Karpas-422 (cell line): Measurements from ENCODE around the gene LRRC3. TPM values are rescaled to one million over a fixed set of nuclear protein-coding genes. Genes with fewer than 3 reads are reported as not detected.
A peak's percentile ranks its signal among the peaks of the same experiment; 100 is the strongest.
"Not testable (repeated sequence)": the region's sequence is repeated elsewhere in the genome, so short reads cannot be mapped to it uniquely, and the experiment has no call there.

Experiments
- DNase-seq: peaks from one replicate; pipeline ENCODE4 v3.0.0-alpha.2; 2015
- H2AFZ ChIP-seq: fragments of 200-600 bp; sonication (generic); 2 replicates; pipeline ENCODE4 v1.6.1; 2014; ENCODE audit warnings: antibody characterized with exemption, low read length, mixed read lengths
- H3K27ac ChIP-seq: fragments of 200-600 bp; sonication (generic); 2 replicates; pipeline ENCODE4 v1.5.1; 2014; ENCODE audit warnings: mild to moderate bottlenecking, low read length, moderate library complexity
- H3K27me3 ChIP-seq: fragments of 200-600 bp; sonication (generic); 2 replicates; pipeline ENCODE4 v1.6.1; 2014; ENCODE audit warnings: low read length, mixed read lengths
- H3K36me3 ChIP-seq: fragments of 200-600 bp; sonication (generic); 2 replicates; pipeline ENCODE4 v1.6.1; 2014; ENCODE audit warnings: low read length, mixed read lengths; ENCODE audit not compliant: insufficient read depth
- H3K4me1 ChIP-seq: fragments of 200-600 bp; sonication (generic); 2 replicates; pipeline ENCODE4 v1.6.1; 2014; ENCODE audit warnings: mild to moderate bottlenecking, low read length, mixed read lengths
- H3K4me2 ChIP-seq: fragments of 200-600 bp; sonication (generic); 2 replicates; pipeline ENCODE4 v1.6.1; 2014; ENCODE audit warnings: low read length, low read depth, mild to moderate bottlenecking; ENCODE audit not compliant: poor library complexity, severe bottlenecking
- H3K4me3 ChIP-seq: fragments of 200-600 bp; sonication (generic); 2 replicates; pipeline ENCODE4 v1.5.1; 2014; ENCODE audit warnings: mild to moderate bottlenecking, antibody characterized with exemption, low read length, mixed read lengths
- H3K79me2 ChIP-seq: fragments of 200-600 bp; sonication (generic); 2 replicates; pipeline ENCODE4 v1.6.1; 2014; ENCODE audit warnings: mild to moderate bottlenecking, low read length, mixed read lengths
- H3K9ac ChIP-seq: fragments of 200-600 bp; sonication (generic); 2 replicates; pipeline ENCODE4 v1.6.0; 2014; ENCODE audit warnings: low read length
- H3K9me2 ChIP-seq: fragments of 200-600 bp; sonication (generic), shearing (Covaris generic); replicated peaks from 2 replicates; pipeline ENCODE4 v1.6.0; 2014; ENCODE audit warnings: mild to moderate bottlenecking, low read length, moderate library complexity; ENCODE audit not compliant: insufficient read depth
- H3K9me3 ChIP-seq: fragments of 300-700, 200-600 bp; sonication (generic); 2 replicates; pipeline ENCODE4 v1.6.1; 2014; ENCODE audit warnings: low read length, mixed read lengths
- H4K20me1 ChIP-seq: fragments of 200-600 bp; sonication (generic); 2 replicates; pipeline ENCODE4 v1.6.1; 2014; ENCODE audit warnings: mild to moderate bottlenecking, antibody characterized with exemption, low read length, low read depth; ENCODE audit not compliant: insufficient read depth
- total RNA-seq: library from RNA; depleted of rRNA; stranded (reverse); fragments of >200 nt; shearing (Covaris generic); gene quantifications from 2 replicates; pipeline ENCODE4 v1.2.3, GENCODE V29; 2014; ENCODE audit warnings: low replicate concordance

The LRRC3 gene
- total RNA-seq, 1 experiment from 2014 or later, result not detected

DNA sequence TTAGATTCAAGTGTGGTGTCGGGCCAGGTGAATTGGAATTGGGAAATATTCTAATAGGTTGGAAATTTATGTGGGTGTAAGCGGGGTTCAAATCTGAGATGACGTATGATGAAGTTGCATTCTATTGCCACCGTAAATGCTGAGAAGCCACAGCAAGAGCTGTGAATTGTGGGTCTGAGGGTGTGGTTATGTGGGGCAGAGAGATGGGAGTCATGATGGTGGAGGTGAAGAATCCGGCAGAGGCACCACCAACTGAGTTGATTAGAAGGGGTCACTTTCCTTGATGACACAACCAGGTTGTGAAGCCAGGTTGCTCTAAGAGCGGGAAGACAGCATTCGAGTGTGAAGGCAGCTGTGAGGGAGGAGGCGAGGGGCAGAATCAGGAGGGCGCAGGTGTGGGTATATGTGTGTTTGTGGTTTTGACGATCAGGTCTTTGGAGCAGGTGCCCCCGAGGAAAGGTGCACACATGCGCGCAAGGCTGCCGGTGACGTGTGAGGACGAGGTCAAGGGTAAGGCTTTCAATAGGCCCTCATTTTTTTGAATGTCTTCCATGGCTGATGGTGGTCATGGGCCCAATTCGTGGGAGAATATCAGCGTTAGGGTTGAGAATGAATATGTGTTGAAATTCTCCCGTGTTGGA lies 18.7 kb downstream of the LRRC3 start:
- H3K9me3 ChIP-seq, result no peaks in the 10 kb centered on the region
- no peak overlapping the region for H3K4me2 ChIP-seq
- no peaks in the 10 kb centered on the region for H3K9me2 ChIP-seq
- no peak overlapping the region for H3K27ac ChIP-seq
- no peak overlapping the region for H2AFZ ChIP-seq
- H3K4me1 ChIP-seq, result no peaks in the 10 kb centered on the region
- H3K79me2 ChIP-seq, result no peaks in the 10 kb centered on the region
- H3K9ac ChIP-seq, result no peak overlapping the region
- DNase-seq, result no peak
- no peaks in the 10 kb centered on the region for H3K27me3 ChIP-seq
- H3K36me3 ChIP-seq, result no peaks in the 10 kb centered on the region
- no peaks in the 10 kb centered on the region for H4K20me1 ChIP-seq
- H3K4me3 ChIP-seq, result no peak overlapping the region

DNA sequence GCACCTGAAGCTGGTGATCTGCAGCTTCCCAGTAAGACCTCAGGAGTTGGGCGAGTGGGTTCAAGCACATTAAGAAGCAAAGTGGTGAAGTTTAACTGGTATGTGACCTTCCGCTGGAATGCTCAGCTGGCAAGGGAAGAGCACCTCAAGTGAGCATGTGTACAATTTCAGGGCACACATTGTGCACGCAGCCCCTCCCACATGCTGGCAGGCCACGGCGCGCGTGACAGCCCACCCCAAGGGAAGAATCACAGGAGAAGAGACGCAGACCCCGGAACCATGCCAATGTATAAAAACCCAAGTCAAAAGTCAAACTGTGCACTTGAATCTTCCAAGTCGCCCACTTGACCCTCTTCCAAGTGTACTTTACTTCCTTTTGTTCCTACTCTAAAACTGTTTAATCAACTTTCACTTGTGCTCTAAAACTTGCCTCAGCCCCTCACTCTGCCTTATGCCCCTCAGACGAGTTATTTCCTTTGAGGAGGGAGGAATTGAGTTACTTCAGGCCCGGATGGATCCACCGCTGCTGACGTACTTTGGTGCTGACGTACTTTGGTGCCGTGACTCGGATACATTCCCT lies 20.0 kb downstream of the LRRC3 start:
- Histone ChIP-seq H3K4me1 (no peaks in the 10 kb centered on the region), H3K9me2 (no peaks in the 10 kb centered on the region), H3K36me3 (no peaks in the 10 kb centered on the region), H3K4me2 (no peak overlapping the region), H3K4me3 (no peak overlapping the region), H3K27ac (no peak overlapping the region), H3K9me3 (no peaks in the 10 kb centered on the region), H2AFZ (no peak overlapping the region), H4K20me1 (no peaks in the 10 kb centered on the region), H3K9ac (no peak overlapping the region), H3K27me3 (no peaks in the 10 kb centered on the region), H3K79me2 (no peaks in the 10 kb centered on the region)
- no peak for DNase-seq

GRCh38 chr21:44477131-44477530 lies 21.8 kb downstream of the LRRC3 start:
- H3K9me3 ChIP-seq, result no peaks in the 10 kb centered on the region
- no peak overlapping the region for H2AFZ ChIP-seq
- no peaks in the 10 kb centered on the region for H3K9me2 ChIP-seq
- no peaks in the 10 kb centered on the region for H3K36me3 ChIP-seq
- no peak overlapping the region for H3K4me2 ChIP-seq
- H3K4me3 ChIP-seq, result no peak overlapping the region
- H3K9ac ChIP-seq, result no peak overlapping the region
- no peaks in the 10 kb centered on the region for H4K20me1 ChIP-seq
- DNase-seq, result no peak
- H3K27me3 ChIP-seq, result no peaks in the 10 kb centered on the region
- peaks cover 2% of the 10 kb centered on the region for H3K4me1 ChIP-seq
- H3K79me2 ChIP-seq, result no peaks in the 10 kb centered on the region
- H3K27ac ChIP-seq, result no peak overlapping the region

- Histone ChIP-seq H2AFZ (no peak overlapping the region), H3K9me2 (no peaks in the 10 kb centered on the region), H3K36me3 (no peaks in the 10 kb centered on the region), H3K4me1 (peaks cover 5% of the 10 kb centered on the region), H3K27ac (no peak overlapping the region), H3K4me3 (no peak overlapping the region), H4K20me1 (no peaks in the 10 kb centered on the region), H3K9ac (no peak overlapping the region), H3K79me2 (no peaks in the 10 kb centered on the region), H3K4me2 (no peak overlapping the region), H3K27me3 (no peaks in the 10 kb centered on the region), H3K9me3 (no peaks in the 10 kb centered on the region)
- DNase-seq, result no peak
These were observed 22.4 kb downstream of the LRRC3 start for GRCh38 chr21:44477712-44478111.

GRCh38 chr21:44478124-44478800 lies 23.0 kb downstream of the LRRC3 start:
- H3K9me2 ChIP-seq, result no peaks in the 10 kb centered on the region
- H3K79me2 ChIP-seq, result no peaks in the 10 kb centered on the region
- peaks cover 5% of the 10 kb centered on the region for H3K4me1 ChIP-seq
- H3K9ac ChIP-seq, result no peak overlapping the region
- no peak overlapping the region for H3K27ac ChIP-seq
- no peak overlapping the region for H2AFZ ChIP-seq
- H3K27me3 ChIP-seq, result no peaks in the 10 kb centered on the region
- DNase-seq, result no peak
- no peaks in the 10 kb centered on the region for H3K9me3 ChIP-seq
- H4K20me1 ChIP-seq, result no peaks in the 10 kb centered on the region
- no peak overlapping the region for H3K4me3 ChIP-seq
- no peaks in the 10 kb centered on the region for H3K36me3 ChIP-seq
- H3K4me2 ChIP-seq, result no peak overlapping the region

DNA sequence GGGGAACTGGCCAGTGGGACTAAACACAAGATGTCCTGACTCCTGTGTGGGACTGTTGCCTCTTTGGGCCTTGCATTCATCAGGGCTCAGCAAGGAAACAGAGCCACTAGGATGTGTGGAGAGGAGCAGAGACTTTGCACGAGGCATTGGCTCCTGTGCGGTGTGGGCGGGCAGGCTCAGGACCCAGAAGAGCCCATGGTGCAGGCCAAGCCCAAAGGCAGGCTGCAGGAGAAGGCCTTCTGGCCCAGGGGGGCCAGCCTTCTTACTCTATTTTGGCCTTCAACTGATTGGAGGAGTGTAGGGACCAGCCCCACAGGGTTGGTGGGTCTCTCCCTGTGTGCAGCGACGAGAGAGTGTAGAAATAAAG lies 23.5 kb downstream of the LRRC3 start:
- no peak overlapping the region for H3K9ac ChIP-seq
- no peak overlapping the region for H3K4me2 ChIP-seq
- H3K27me3 ChIP-seq, result no peaks in the 10 kb centered on the region
- no peaks in the 10 kb centered on the region for H4K20me1 ChIP-seq
- H3K9me2 ChIP-seq, result no peaks in the 10 kb centered on the region
- no peaks in the 10 kb centered on the region for H3K79me2 ChIP-seq
- H3K27ac ChIP-seq, result no peak overlapping the region
- DNase-seq, result no peak
- no peak overlapping the region for H2AFZ ChIP-seq
- H3K4me1 ChIP-seq, result peaks cover 5% of the 10 kb centered on the region
- H3K36me3 ChIP-seq, result no peaks in the 10 kb centered on the region
- H3K9me3 ChIP-seq, result no peaks in the 10 kb centered on the region
- no peak overlapping the region for H3K4me3 ChIP-seq

GRCh38 chr21:44479556-44480199 lies 24.4 kb downstream of the LRRC3 start:
- not testable (repeated sequence) for H3K79me2 ChIP-seq, H3K4me3 ChIP-seq, H4K20me1 ChIP-seq, H3K9me2 ChIP-seq, H3K4me2 ChIP-seq, H2AFZ ChIP-seq, H3K9me3 ChIP-seq, H3K9ac ChIP-seq, H3K4me1 ChIP-seq, H3K27me3 ChIP-seq, H3K27ac ChIP-seq, H3K36me3 ChIP-seq
- DNase-seq, result peak; percentile 58

DNA sequence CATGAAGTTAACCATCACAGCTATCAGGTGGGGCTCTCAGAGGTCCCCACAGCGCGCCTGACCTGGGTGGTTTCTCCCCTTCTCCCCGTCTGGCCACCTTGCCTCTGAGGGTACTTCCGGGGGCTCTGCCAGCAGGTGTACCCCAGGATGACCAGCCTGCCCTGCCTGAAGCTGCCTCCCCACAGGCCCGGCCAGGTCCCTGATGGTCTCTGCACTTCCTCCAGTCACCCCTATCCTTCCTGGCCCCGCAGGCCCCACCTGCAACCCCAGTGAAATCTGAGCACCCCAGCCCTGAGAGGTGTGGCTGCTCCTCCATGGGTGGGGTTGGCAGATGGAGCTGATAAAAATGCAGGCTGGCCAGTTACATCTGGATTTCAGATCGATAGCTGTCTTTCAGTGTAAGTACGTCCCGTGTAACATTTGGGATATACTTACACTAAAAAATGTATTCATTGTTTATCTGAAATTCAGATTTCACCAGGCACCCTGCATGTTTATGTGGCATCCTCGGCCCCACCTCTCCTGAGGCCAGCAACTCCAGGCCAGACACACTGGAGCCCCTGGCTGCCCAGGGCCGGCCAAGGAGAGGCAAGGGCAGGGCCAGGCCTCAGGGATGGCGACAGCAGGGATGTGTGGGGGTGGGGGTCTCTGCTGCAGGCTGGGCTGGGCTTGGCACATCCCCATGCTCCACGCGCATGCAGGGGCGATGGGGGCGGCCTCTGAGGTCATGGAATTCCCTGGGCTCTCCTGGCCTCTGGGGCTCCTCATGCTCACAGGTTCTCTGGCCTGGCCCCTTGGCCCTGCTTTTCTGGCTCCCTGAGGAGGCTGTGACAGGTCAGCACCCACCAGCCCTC lies 25.1 kb downstream of the LRRC3 start:
- Histone ChIP-seq H3K4me2 (no peak overlapping the region), H3K9ac (no peak overlapping the region), H3K36me3 (no peaks in the 10 kb centered on the region)

More for the DNA sequence above, 25.1 kb downstream of the LRRC3 start:
- Histone ChIP-seq H3K4me1 (peaks cover 5% of the 10 kb centered on the region), H3K27me3 (no peaks in the 10 kb centered on the region), H4K20me1 (no peaks in the 10 kb centered on the region), H3K9me2 (no peaks in the 10 kb centered on the region), H3K79me2 (no peaks in the 10 kb centered on the region), H3K4me3 (no peak overlapping the region), H2AFZ (no peak overlapping the region), H3K9me3 (no peaks in the 10 kb centered on the region), H3K27ac (no peak overlapping the region)
- DNase-seq, result no peak
